K562 (cell line): ENCODE results near the gene CREB5. TPM values are rescaled to one million over a fixed set of nuclear protein-coding genes. Genes with fewer than 3 reads are reported as not detected.

Experiments used
- ATAC-seq: fragments of 200-7000 bp; cut with Tn5 transposase; 3 replicates; pipeline ENCODE4 v1.9.1; 2020; ENCODE audit warnings: moderate library complexity
- BruUV-seq: library from RNA; stranded (reverse); fragments of 400-500 nt; replicated peaks from 2 replicates; lab custom pipeline; 2021; lab: Mats Ljungman, UMichigan
- CTCF ChIA-PET: fragments of 300-600 bp; formaldehyde crosslinking; extraction: SDS; loops from one replicate; lab custom pipeline; 2021; ENCODE audit warnings: low intra/inter-chr PET ratio; lab: Yijun Ruan, JAX
- POLR2A ChIA-PET: fragments of 300-600, 350-650 bp; sonication (Branson Sonifier 250); formaldehyde crosslinking; extraction: SDS; loops from one replicate; lab custom pipeline; 2021; ENCODE audit warnings: antibody characterized with exemption, inconsistent platforms; lab: Yijun Ruan, JAX
- DNase-seq, 4 experiments: peaks; one replicate each; pipeline versions ENCODE4 v3.0.0 to v3.0.0-alpha.2; 2011 to 2018; ENCODE audit warnings: low spot score in 3 of 4, mixed read lengths in 3 of 4; ENCODE audit errors: extremely low read depth in 1 of 4
- FAIRE-seq: peaks from 2 replicates; lab custom pipeline; 2011; peaks lifted over from hg19 to GRCh38; lab: Jason Lieb, UNC
- H2AFZ ChIP-seq: 2 replicates; pipeline ENCODE4 v1.6.0; 2011; ENCODE audit warnings: low read depth, low read length, control low read depth, inconsistent platforms
- H3K27ac ChIP-seq: fragments of 200-600 bp; 3 replicates; pipeline ENCODE4 v1.8.0; 2011; ENCODE audit warnings: low read depth, mild to moderate bottlenecking, control low read depth, inconsistent platforms, low read length, moderate library complexity, mixed read lengths; ENCODE audit errors: extremely low read depth
- H3K27me3 ChIP-seq, 2 experiments: fragments of 300-600 bp in 1 of 2; 2 replicates in 1 of 2; 3 replicates in 1 of 2; pipeline versions ENCODE4 v1.6.0 to v1.8.0; 2011; ENCODE audit warnings: inconsistent platforms in 2 of 2, low read length in 2 of 2, mild to moderate bottlenecking in 1 of 2, mixed read lengths in 1 of 2, moderate library complexity in 1 of 2; ENCODE audit not compliant: control insufficient read depth in 2 of 2, insufficient read depth in 2 of 2
- H3K36me3 ChIP-seq: fragments of 300-600 bp; 3 replicates; pipeline ENCODE4 v1.8.0; 2011; ENCODE audit warnings: mild to moderate bottlenecking, low read length, inconsistent platforms; ENCODE audit not compliant: control insufficient read depth, insufficient read depth
- H3K4me1 ChIP-seq, 2 experiments: fragments of 200-600 bp in 1 of 2; replicated peaks in 1 of 2; 2 replicates in 1 of 2; 3 replicates in 1 of 2; pipeline versions ENCODE4 v1.5.1 to v1.8.0; 2011; ENCODE audit warnings: inconsistent platforms in 2 of 2, low read length in 2 of 2, mild to moderate bottlenecking in 1 of 2, mixed read lengths in 1 of 2, moderate library complexity in 1 of 2; ENCODE audit not compliant: control insufficient read depth in 2 of 2, insufficient read depth in 2 of 2
- H3K4me2 ChIP-seq: 2 replicates; pipeline ENCODE4 v1.6.1; 2011; ENCODE audit warnings: low read length, control low read depth, inconsistent platforms, mixed read lengths; ENCODE audit not compliant: insufficient read depth
- H3K4me3 ChIP-seq: fragments of 200-600 bp; sonication (generic), shearing (Covaris generic); 2 replicates; pipeline ENCODE4 v1.5.1; 2016; ENCODE audit warnings: control low read depth, inconsistent platforms
- H3K79me2 ChIP-seq: fragments of 200-600 bp; 3 replicates; pipeline ENCODE4 v1.8.0; 2011; ENCODE audit warnings: low read length, inconsistent platforms; ENCODE audit not compliant: control insufficient read depth, insufficient read depth
- H3K9ac ChIP-seq, 2 experiments: 2 replicates each; pipeline versions ENCODE4 v1.6.0 to v1.6.1; 2011; ENCODE audit warnings: low read depth in 2 of 2, low read length in 2 of 2, control low read depth in 1 of 2, inconsistent platforms in 1 of 2, mild to moderate bottlenecking in 1 of 2, mixed read lengths in 1 of 2; ENCODE audit not compliant: insufficient read depth in 1 of 2
- H3K9me1 ChIP-seq: one replicate; pipeline ENCODE4 v1.6.0; 2011; ENCODE audit warnings: inconsistent platforms, mild to moderate bottlenecking, low read length, moderate library complexity; ENCODE audit not compliant: control insufficient read depth, insufficient read depth
- H3K9me3 ChIP-seq: replicated peaks from 2 replicates; pipeline ENCODE4 v1.5.1; 2011; ENCODE audit warnings: low read depth, low read length, inconsistent platforms; ENCODE audit not compliant: control insufficient read depth, insufficient read depth
- H4K20me1 ChIP-seq: replicated peaks from 2 replicates; pipeline ENCODE4 v1.6.1; 2011; ENCODE audit warnings: low read length, inconsistent platforms, mixed read lengths; ENCODE audit not compliant: control insufficient read depth, insufficient read depth
- ATF1 ChIP-seq, 2 experiments: fragments of 450-650 bp in 1 of 2; IDR thresholded peaks; 2 replicates each; pipeline ENCODE4 v1.6.1; 2016; ENCODE audit warnings: missing compliant biosample characterization in 1 of 2, missing genetic modification characterization in 1 of 2
- CHD1 ChIP-seq: fragments of 200-600 bp; sonication (generic); IDR thresholded peaks from one replicate; pipeline ENCODE4 v1.6.1; 2012; ENCODE audit warnings: mild to moderate bottlenecking, moderate library complexity, low read length, inconsistent platforms
- GTF2F1 ChIP-seq: IDR thresholded peaks from 2 replicates; pipeline ENCODE4 v1.6.1; 2011; ENCODE audit warnings: low read depth, low read length, improper control_type of control experiment
- HDAC1 ChIP-seq, 2 experiments: fragments of 450-650 bp; IDR thresholded peaks; 2 replicates each; pipeline ENCODE4 v1.6.1; 2016 to 2017; ENCODE audit warnings: inconsistent platforms in 1 of 2, mild to moderate bottlenecking in 1 of 2, moderate library complexity in 1 of 2
- HDAC2 ChIP-seq: fragments of 450-650 bp; IDR thresholded peaks from 2 replicates; pipeline ENCODE4 v1.6.1; 2016; ENCODE audit warnings: mild to moderate bottlenecking
- HMG20B ChIP-seq: fragments of 250-450 bp; sonication (Bioruptor Pico); IDR thresholded peaks from 2 replicates; pipeline ENCODE4 v1.5.0; 2021; ENCODE audit warnings: mild to moderate bottlenecking
- JUNB ChIP-seq: fragments of 450-650 bp; formaldehyde crosslinking; conservative IDR thresholded peaks from 2 replicates; pipeline ENCODE4 v1.4.0; 2020; ENCODE audit warnings: mild to moderate bottlenecking
- JUND ChIP-seq, 2 experiments: IDR thresholded peaks; 2 replicates in 1 of 2; 3 replicates in 1 of 2; pipeline ENCODE4 v1.6.1; 2011; ENCODE audit warnings: borderline replicate concordance in 2 of 2, low read depth in 2 of 2, low read length in 2 of 2, improper control_type of control experiment in 1 of 2, missing biosample characterization in 1 of 2, missing genetic modification characterization in 1 of 2, missing genetic modification reagents in 1 of 2
- LARP7 ChIP-seq: fragments of 450-650 bp; IDR thresholded peaks from 2 replicates; pipeline ENCODE4 v1.6.1; 2016
- MAFF ChIP-seq: IDR thresholded peaks from 2 replicates; pipeline ENCODE4 v1.6.1; 2012; ENCODE audit warnings: low read length, improper control_type of control experiment
- MEF2A ChIP-seq: IDR thresholded peaks from 2 replicates; pipeline ENCODE4 v1.6.1; 2011; ENCODE audit warnings: low read depth, mild to moderate bottlenecking, low read length, moderate library complexity; ENCODE audit not compliant: control insufficient read depth
- RFX7 ChIP-seq: fragments of 250-450 bp; sonication (Bioruptor Pico); IDR thresholded peaks from 2 replicates; pipeline ENCODE4 v1.5.1; 2021; ENCODE audit warnings: mild to moderate bottlenecking
- STAG1 ChIP-seq: sonication (generic); formaldehyde crosslinking; IDR thresholded peaks from 2 replicates; pipeline ENCODE4 v1.5.0; 2020; ENCODE audit warnings: missing genetic modification reagents, borderline replicate concordance
- TAF7 ChIP-seq: fragments of 450-650 bp; IDR thresholded peaks from 2 replicates; pipeline ENCODE4 v1.6.1; 2016; ENCODE audit warnings: missing genetic modification characterization, missing compliant biosample characterization
- U2AF2 ChIP-seq: fragments of 200-400 bp; formaldehyde crosslinking; optimal IDR thresholded peaks from 2 replicates; pipeline ENCODE3; 2017; ENCODE audit warnings: low read depth, mild to moderate bottlenecking, low read length
- ZNF583 ChIP-seq: fragments of 250-450 bp; sonication (Bioruptor Pico); IDR thresholded peaks from 2 replicates; pipeline ENCODE4 v1.4.0; 2020
- ZNF695 ChIP-seq: fragments of 450-650 bp; formaldehyde crosslinking; IDR thresholded peaks from 2 replicates; pipeline ENCODE4 v1.4.0; 2020; ENCODE audit warnings: mild to moderate bottlenecking, moderate library complexity
- whole genome bisulfite sequencing: fragments of 100-300 bp; shearing (Covaris generic); methylation state at CpG from one replicate; pipeline ENCODE4 v1.1.6; 2016; ENCODE audit warnings: low coverage, mixed read lengths; ENCODE audit not compliant: insufficient coverage; ENCODE audit errors: missing lambda C conversion rate; 5-methylcytosine and 5-hydroxymethylcytosine counted together
- in situ Hi-C: fragments of 300-500 bp; cut with MboI; formaldehyde crosslinking; loops from 4 replicates; pipeline ENCODE4 v1.15.0; 2018; ENCODE audit warnings: inconsistent platforms, mixed read lengths
- intact Hi-C: fragments of 100-400 bp; cut with micrococcal nuclease; formaldehyde crosslinking; loops from 2 replicates; pipeline ENCODE4 v1.14.2; 2022
- polyA plus RNA-seq, 8 experiments: library from polyadenylated mRNA; depleted of rRNA in 4 of 8; stranded (reverse) in 5 of 8; unstranded in 3 of 8; fragments of >200 nt; fragmentation: Nextera tagmentation in 2 of 8; fragmentation: Illumina TruSeq in 1 of 8; extraction: Ambion mirVana in 2 of 8; extraction: Trizol in 1 of 8; gene quantifications; 2 replicates each; pipeline versions ENCODE4 v1.2.1 to v1.2.3, GENCODE V29; 2011 to 2014; ENCODE audit warnings: inconsistent platforms in 1 of 8, missing spikeins in 1 of 8
- total RNA-seq, 7 experiments: library from RNA; depleted of rRNA in 6 of 7; stranded (reverse); fragments of >200 nt in 6 of 7; fragmentation: Illumina TruSeq in 2 of 7; extraction: Trizol in 2 of 7; gene quantifications; 2 replicates each; pipeline versions ENCODE4 v1.2.1 to v1.2.3, GENCODE V29; 2011 to 2021; ENCODE audit warnings: low replicate concordance in 1 of 7
- TF ChIP-seq, protein P1 (sequence below), 2 experiments: fragments of 450-650 bp in 1 of 2; sonication (generic) in 1 of 2; formaldehyde crosslinking; conservative IDR thresholded peaks; 2 replicates each; pipeline versions ENCODE4 v1.4.0 to v1.8.1; 2020 to 2022; ENCODE audit warnings: mild to moderate bottlenecking in 1 of 2, missing genetic modification reagents in 1 of 2

Gene CREB5
- total and polyA plus RNA-seq, 9 of the 15 experiments (the other 6 are each of a cell fraction or from before 2014, with no cell fraction given), result 0.33 to 6.4 (median 1.8) TPM

DNA sequence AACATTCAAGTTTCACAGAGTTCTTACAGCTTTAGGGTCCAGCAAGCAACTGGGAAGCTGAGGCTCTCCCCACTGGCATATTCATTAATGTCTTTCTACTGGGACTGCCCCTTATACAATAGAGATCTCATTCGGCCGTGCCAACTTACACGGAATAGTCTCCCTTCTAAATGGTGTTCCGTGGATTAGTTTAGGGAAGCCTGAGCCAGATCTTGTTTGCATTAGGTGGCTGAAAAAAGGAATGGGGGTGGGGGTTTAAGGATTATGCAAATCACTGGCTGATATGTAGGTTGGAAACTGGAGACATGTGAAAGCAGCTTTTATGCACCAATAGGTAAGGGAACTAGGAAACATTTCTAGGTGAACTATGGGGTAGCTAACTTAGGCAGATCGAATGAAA lies 327.5 kb downstream of the CREB5 start (continued):
- TF ChIP-seq, protein P1, sequence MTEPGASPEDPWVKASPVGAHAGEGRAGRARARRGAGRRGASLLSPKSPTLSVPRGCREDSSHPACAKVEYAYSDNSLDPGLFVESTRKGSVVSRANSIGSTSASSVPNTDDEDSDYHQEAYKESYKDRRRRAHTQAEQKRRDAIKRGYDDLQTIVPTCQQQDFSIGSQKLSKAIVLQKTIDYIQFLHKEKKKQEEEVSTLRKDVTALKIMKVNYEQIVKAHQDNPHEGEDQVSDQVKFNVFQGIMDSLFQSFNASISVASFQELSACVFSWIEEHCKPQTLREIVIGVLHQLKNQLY (CRISPR knock-in tag; conservative IDR thresholded peaks at IDR 0.05), result no peak

DNA sequence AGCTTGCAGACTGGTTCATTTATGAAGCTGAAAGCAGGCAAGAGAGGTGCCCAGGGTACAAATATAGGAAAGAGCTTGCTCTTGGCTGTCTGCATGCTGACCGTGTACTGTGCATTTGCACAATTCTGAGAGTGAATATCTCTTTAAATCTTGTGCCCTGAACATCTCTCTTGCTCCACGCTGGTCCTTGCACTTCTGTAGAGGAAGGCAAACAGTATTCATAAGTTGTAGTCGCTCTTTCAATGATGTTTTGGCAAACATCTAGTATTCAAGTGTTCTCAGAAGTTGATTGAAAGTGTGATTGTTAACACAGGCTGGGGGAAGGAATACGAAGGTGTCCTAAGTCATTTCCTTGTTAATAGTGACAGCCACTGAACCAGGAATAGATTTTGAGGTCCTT lies 332.6 kb downstream of the CREB5 start:
- ChIA-PET CTCF (no interaction called here), POLR2A (no interaction called here)
- Histone ChIP-seq H3K27ac (no peak overlapping the region), H3K27me3 (no peaks in the 10 kb centered on the region; a peak in 1 of 5 replicates), H3K4me2 (no peak overlapping the region), H3K79me2 (no peaks in the 10 kb centered on the region), H3K4me3 (no peak overlapping the region), H2AFZ (no peak overlapping the region), H3K9me3 (no peaks in the 10 kb centered on the region), H3K9ac (no peak overlapping the region), H3K36me3 (no peaks in the 10 kb centered on the region), H4K20me1 (no peaks in the 10 kb centered on the region), H3K9me1 (no peaks in the 10 kb centered on the region), H3K4me1 (no peaks in the 10 kb centered on the region)
- BruUV-seq, result no TSS peak
- DNase-seq (no peak), FAIRE-seq (no peak), ATAC-seq (no peak)
- TF ChIP-seq JUNB (CRISPR knock-in tag) (no peak), ZNF695 (CRISPR knock-in tag) (no peak), JUND (IDR thresholded peaks at IDR 0.05; ENCODE audit: borderline replicate concordance, low read depth, low read length) (no peak), JUND (tag; IDR thresholded peaks at IDR 0.05; ENCODE audit: borderline replicate concordance, low read depth, low read length) (no peak), MAFF (no peak), ATF1 (CRISPR knock-in tag; IDR thresholded peaks at IDR 0.05) (no peak), ATF1 (tag; IDR thresholded peaks at IDR 0.05) (no peak), LARP7 (no peak), HMG20B (CRISPR knock-in tag) (no peak), TAF7 (no peak), GTF2F1 (no peak), HDAC1 (IDR thresholded peaks at IDR 0.05) (no peak), MEF2A (no peak), CHD1 (no peak), HDAC2 (no peak), ZNF583 (CRISPR knock-in tag) (no peak), U2AF2 (no peak), STAG1 (no peak), RFX7 (CRISPR knock-in tag) (no peak)
- TF ChIP-seq, protein P1 (CRISPR knock-in tag; conservative IDR thresholded peaks at IDR 0.05), result no peak
- WGBS, result 2% methylated on average over 4 of the region's 4 CpGs
- in situ Hi-C loops, result no loop called here
- intact Hi-C loops, result no loop called here
